SK-N-SH treated with all-trans-retinoic acid at 6 μM for 48 hours (cell line): ENCODE data around the gene ZNF354B.

Source experiments
- ATAC-seq: fragments of 200-7000 bp; cut with Tn5 transposase; 3 replicates; pipeline ENCODE4 v1.9.1; 2020; ENCODE audit warnings: mild to moderate bottlenecking, moderate library complexity
- ARNTL ChIP-seq: fragments of 450-650 bp; formaldehyde crosslinking; IDR thresholded peaks from 2 replicates; pipeline ENCODE4 v1.5.0; 2020; ENCODE audit warnings: low read depth, mild to moderate bottlenecking, moderate library complexity, borderline replicate concordance
- BACH2 ChIP-seq: fragments of 250-450 bp; sonication (Bioruptor Pico); IDR thresholded peaks from 2 replicates; pipeline ENCODE4 v1.9.0; 2021; ENCODE audit warnings: mild to moderate bottlenecking, borderline replicate concordance
- CREB5 ChIP-seq: fragments of 250-450 bp; sonication (Bioruptor Pico); IDR thresholded peaks from 2 replicates; pipeline ENCODE4 v1.5.1; 2020; ENCODE audit warnings: low read depth, mild to moderate bottlenecking, moderate library complexity
- CSDC2 ChIP-seq: fragments of 250-450 bp; sonication (Bioruptor Pico); IDR thresholded peaks from 2 replicates; pipeline ENCODE4 v1.5.0; 2020; ENCODE audit warnings: mild to moderate bottlenecking, moderate library complexity
- GLIS3 ChIP-seq: fragments of 250-450 bp; sonication (Bioruptor Pico); IDR thresholded peaks from 2 replicates; pipeline ENCODE4 v1.5.0; 2020; ENCODE audit warnings: mild to moderate bottlenecking, moderate library complexity
- OSR1 ChIP-seq: fragments of 250-450 bp; sonication (Bioruptor Pico); IDR thresholded peaks from 2 replicates; pipeline ENCODE4 v1.8.0; 2022; ENCODE audit warnings: moderate library complexity, mild to moderate bottlenecking, inconsistent platforms
- PPARA ChIP-seq: fragments of 250-450 bp; sonication (Bioruptor Pico); IDR thresholded peaks from 2 replicates; pipeline ENCODE4 v1.5.0; 2020; ENCODE audit warnings: mild to moderate bottlenecking, borderline replicate concordance
- RARB ChIP-seq: fragments of 250-450 bp; sonication (Bioruptor Pico); IDR thresholded peaks from 2 replicates; pipeline ENCODE4 v1.8.0; 2021; ENCODE audit warnings: mild to moderate bottlenecking, moderate library complexity
- SNAI2 ChIP-seq: fragments of 250-450 bp; sonication (Bioruptor Pico); IDR thresholded peaks from 2 replicates; pipeline ENCODE4 v1.5.0; 2020; ENCODE audit warnings: mild to moderate bottlenecking, moderate library complexity
- TCF4 ChIP-seq: fragments of 250-450 bp; sonication (Bioruptor Pico); IDR thresholded peaks from 2 replicates; pipeline ENCODE4 v1.8.0; 2021; ENCODE audit warnings: mild to moderate bottlenecking, moderate library complexity, borderline replicate concordance
- TOX ChIP-seq: fragments of 250-450 bp; sonication (Bioruptor Pico); IDR thresholded peaks from 2 replicates; pipeline ENCODE4 v1.8.0; 2021; ENCODE audit warnings: mild to moderate bottlenecking, moderate library complexity, borderline replicate concordance
- ZC3H10 ChIP-seq: fragments of 250-450 bp; sonication (Bioruptor Pico); IDR thresholded peaks from 2 replicates; pipeline ENCODE4 v1.5.1; 2021; ENCODE audit warnings: mild to moderate bottlenecking, moderate library complexity
- ZFP3 ChIP-seq: fragments of 250-450 bp; sonication (Bioruptor Pico); IDR thresholded peaks from 2 replicates; pipeline ENCODE4 v1.5.0; 2020; ENCODE audit warnings: mild to moderate bottlenecking, moderate library complexity
- ZFP30 ChIP-seq: fragments of 450-650 bp; formaldehyde crosslinking; IDR thresholded peaks from 2 replicates; pipeline ENCODE4 v1.5.0; 2022; ENCODE audit warnings: mild to moderate bottlenecking, moderate library complexity
- ZNF565 ChIP-seq: fragments of 450-650 bp; formaldehyde crosslinking; conservative IDR thresholded peaks from 2 replicates; pipeline ENCODE4 v1.5.0; 2020; ENCODE audit warnings: low read depth, mild to moderate bottlenecking, moderate library complexity
- ZNF70 ChIP-seq: fragments of 450-650 bp; formaldehyde crosslinking; IDR thresholded peaks from 2 replicates; pipeline ENCODE4 v1.5.0; 2020; ENCODE audit warnings: mild to moderate bottlenecking, moderate library complexity
- ZNF8 ChIP-seq: fragments of 450-650 bp; formaldehyde crosslinking; IDR thresholded peaks from 2 replicates; pipeline ENCODE4 v1.5.0; 2020; ENCODE audit warnings: mild to moderate bottlenecking, moderate library complexity
- TF ChIP-seq, protein P1 (sequence below): fragments of 250-450 bp; sonication (Bioruptor Pico); IDR thresholded peaks from 2 replicates; pipeline ENCODE4 v1.5.1; 2021; ENCODE audit warnings: mild to moderate bottlenecking, moderate library complexity
- TF ChIP-seq, protein P2 (sequence below): fragments of 250-450 bp; sonication (Bioruptor Pico); IDR thresholded peaks from 2 replicates; pipeline ENCODE4 v1.5.0; 2020; ENCODE audit warnings: mild to moderate bottlenecking, moderate library complexity
- TF ChIP-seq, protein P3 (sequence below): fragments of 250-450 bp; sonication (Bioruptor Pico); IDR thresholded peaks from 2 replicates; pipeline ENCODE4 v1.8.0; 2020; ENCODE audit warnings: mild to moderate bottlenecking, moderate library complexity, borderline replicate concordance

ZNF354B gene

DNA sequence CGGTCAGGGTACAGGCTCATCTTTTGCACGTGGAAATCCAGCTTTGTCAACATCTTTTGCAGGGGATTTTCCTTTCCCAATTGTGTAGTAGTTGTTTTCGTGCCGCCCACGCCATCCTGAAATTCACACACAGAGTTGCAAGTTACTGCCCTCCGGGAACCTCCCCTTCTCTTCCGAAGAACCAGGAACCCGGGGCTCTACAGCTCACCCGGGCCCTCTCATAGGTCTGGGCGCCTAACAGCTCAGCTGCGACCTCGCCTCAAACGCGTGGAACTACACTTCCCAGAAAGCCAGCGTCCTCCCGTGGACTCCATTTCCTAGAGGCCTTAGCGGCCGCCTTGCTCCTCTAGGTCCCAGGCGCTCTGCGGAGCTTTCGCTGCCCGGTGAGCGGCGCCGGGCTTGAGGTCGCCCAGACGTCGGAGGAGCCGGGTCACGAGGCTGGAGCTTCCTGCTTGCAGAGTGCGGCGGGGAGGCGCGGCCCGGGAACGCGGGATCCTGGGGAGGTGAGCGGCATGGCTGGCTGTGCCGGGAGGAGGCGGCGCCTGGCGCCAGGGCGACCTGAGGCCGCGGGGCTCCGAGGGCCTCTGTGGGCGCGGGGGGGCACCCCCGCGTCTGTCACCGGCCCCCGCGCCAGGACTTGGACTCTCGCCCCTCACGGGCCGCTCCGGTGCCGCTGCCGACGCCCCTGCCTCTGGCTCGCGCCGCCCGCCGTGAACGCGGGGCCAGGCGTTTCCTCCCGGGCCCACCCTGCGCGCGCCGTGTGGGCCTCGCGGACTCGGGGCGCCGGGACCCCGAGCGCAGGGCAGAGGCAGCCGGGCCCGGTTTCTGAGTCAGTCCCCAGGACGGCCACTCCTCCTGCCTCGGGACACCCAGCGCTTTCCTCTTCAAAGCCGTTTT is at the start of gene ZNF354B:
ZNF354B (plus strand) TSS at position 329 of the 897 bp plus-strand sequence. CDS start 1,095 bp downstream, outside the sequence.
- TF ChIP-seq ZNF8 (CRISPR knock-in tag) (no peak), TOX (CRISPR knock-in tag) (no peak), ZC3H10 (CRISPR knock-in tag) (no peak), OSR1 (CRISPR knock-in tag) (no peak), ZNF70 (CRISPR knock-in tag) (no peak), CSDC2 (CRISPR knock-in tag) (no peak), ZFP3 (CRISPR knock-in tag) (no peak)
- TF ChIP-seq, all 23 proteins: peak for 0
- ATAC-seq, result peak; percentile 99

DNA sequence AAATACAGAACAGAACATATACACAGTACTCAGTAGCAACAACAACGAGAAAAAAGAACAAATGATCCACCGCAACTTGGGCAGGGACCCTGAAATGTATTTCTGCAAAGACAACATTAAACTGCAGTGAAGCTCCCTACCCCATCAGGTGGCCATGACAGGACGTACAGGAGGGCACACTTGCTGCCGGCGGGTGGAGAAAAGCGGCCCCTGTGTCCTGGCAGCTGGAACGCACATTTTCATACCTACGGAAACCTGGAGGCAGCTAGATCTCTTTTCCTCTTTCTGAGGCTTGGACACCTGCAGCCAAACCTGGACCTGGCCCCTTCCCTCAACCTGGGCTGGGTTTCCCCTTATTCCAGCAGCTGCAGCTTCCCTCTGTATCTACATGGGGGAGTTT is 42.2 kb upstream of the ZNF354B start:
- no peak for ATAC-seq

DNA sequence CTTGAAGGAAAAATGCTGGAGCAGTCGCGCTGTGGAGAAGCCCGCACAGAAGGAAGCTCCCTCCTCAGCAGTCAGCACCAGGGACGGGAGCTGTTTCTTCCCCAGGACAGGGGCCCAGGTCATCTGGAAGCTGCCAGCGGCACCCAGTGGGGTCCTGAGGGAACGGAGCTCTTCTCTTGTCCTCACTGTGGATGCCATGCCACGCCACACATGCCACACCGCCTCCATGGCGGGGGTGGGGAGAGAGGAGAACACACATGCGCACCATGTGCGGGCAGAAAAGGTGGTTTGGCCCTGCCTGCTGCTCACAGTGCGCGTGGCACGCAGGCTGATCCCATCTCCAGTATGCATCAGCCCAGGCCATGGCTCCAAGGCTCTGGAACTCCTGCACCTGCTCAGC is 41.7 kb upstream of the ZNF354B start:
- ATAC-seq, result no peak
- TF ChIP-seq ZC3H10 (CRISPR knock-in tag) (no peak), TOX (CRISPR knock-in tag) (no peak), RARB (no peak), PPARA (CRISPR knock-in tag) (no peak), ZNF565 (no peak), ZFP3 (CRISPR knock-in tag) (no peak), CSDC2 (CRISPR knock-in tag) (no peak), ZNF70 (CRISPR knock-in tag) (no peak), BACH2 (no peak), ARNTL (CRISPR knock-in tag) (no peak), SNAI2 (no peak), CREB5 (CRISPR knock-in tag) (no peak)
- TF ChIP-seq, protein P1, sequence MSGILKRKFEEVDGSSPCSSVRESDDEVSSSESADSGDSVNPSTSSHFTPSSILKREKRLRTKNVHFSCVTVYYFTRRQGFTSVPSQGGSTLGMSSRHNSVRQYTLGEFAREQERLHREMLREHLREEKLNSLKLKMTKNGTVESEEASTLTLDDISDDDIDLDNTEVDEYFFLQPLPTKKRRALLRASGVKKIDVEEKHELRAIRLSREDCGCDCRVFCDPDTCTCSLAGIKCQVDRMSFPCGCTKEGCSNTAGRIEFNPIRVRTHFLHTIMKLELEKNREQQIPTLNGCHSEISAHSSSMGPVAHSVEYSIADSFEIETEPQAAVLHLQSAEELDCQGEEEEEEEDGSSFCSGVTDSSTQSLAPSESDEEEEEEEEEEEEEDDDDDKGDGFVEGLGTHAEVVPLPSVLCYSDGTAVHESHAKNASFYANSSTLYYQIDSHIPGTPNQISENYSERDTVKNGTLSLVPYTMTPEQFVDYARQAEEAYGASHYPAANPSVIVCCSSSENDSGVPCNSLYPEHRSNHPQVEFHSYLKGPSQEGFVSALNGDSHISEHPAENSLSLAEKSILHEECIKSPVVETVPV (CRISPR knock-in tag), result no peak

More for the DNA sequence above, 42.2 kb upstream of the ZNF354B start:
- no peak for TF ChIP-seq GLIS3 (CRISPR knock-in tag)
- no peak for TF ChIP-seq RARB
- TF ChIP-seq ZFP30 (CRISPR knock-in tag), result no peak
- TF ChIP-seq CSDC2 (CRISPR knock-in tag), result no peak
- TF ChIP-seq OSR1 (CRISPR knock-in tag), result no peak
- TF ChIP-seq, protein P2, sequence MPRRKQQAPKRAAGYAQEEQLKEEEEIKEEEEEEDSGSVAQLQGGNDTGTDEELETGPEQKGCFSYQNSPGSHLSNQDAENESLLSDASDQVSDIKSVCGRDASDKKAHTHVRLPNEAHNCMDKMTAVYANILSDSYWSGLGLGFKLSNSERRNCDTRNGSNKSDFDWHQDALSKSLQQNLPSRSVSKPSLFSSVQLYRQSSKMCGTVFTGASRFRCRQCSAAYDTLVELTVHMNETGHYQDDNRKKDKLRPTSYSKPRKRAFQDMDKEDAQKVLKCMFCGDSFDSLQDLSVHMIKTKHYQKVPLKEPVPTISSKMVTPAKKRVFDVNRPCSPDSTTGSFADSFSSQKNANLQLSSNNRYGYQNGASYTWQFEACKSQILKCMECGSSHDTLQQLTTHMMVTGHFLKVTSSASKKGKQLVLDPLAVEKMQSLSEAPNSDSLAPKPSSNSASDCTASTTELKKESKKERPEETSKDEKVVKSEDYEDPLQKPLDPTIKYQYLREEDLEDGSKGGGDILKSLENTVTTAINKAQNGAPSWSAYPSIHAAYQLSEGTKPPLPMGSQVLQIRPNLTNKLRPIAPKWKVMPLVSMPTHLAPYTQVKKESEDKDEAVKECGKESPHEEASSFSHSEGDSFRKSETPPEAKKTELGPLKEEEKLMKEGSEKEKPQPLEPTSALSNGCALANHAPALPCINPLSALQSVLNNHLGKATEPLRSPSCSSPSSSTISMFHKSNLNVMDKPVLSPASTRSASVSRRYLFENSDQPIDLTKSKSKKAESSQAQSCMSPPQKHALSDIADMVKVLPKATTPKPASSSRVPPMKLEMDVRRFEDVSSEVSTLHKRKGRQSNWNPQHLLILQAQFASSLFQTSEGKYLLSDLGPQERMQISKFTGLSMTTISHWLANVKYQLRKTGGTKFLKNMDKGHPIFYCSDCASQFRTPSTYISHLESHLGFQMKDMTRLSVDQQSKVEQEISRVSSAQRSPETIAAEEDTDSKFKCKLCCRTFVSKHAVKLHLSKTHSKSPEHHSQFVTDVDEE (CRISPR knock-in tag), result no peak
- no peak for TF ChIP-seq ZC3H10 (CRISPR knock-in tag)
- TF ChIP-seq, protein P3, sequence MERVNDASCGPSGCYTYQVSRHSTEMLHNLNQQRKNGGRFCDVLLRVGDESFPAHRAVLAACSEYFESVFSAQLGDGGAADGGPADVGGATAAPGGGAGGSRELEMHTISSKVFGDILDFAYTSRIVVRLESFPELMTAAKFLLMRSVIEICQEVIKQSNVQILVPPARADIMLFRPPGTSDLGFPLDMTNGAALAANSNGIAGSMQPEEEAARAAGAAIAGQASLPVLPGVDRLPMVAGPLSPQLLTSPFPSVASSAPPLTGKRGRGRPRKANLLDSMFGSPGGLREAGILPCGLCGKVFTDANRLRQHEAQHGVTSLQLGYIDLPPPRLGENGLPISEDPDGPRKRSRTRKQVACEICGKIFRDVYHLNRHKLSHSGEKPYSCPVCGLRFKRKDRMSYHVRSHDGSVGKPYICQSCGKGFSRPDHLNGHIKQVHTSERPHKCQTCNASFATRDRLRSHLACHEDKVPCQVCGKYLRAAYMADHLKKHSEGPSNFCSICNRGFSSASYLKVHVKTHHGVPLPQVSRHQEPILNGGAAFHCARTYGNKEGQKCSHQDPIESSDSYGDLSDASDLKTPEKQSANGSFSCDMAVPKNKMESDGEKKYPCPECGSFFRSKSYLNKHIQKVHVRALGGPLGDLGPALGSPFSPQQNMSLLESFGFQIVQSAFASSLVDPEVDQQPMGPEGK, result no peak
- no peak for TF ChIP-seq ARNTL (CRISPR knock-in tag)

- no peak for ATAC-seq
- TF ChIP-seq, protein P3, result no peak
- TF ChIP-seq OSR1 (CRISPR knock-in tag) (no peak), ZNF70 (CRISPR knock-in tag) (no peak), PPARA (CRISPR knock-in tag) (no peak), TCF4 (CRISPR knock-in tag) (no peak), GLIS3 (CRISPR knock-in tag) (no peak), ZFP3 (CRISPR knock-in tag) (no peak), SNAI2 (no peak), ZFP30 (CRISPR knock-in tag) (no peak)
- TF ChIP-seq, protein P2 (CRISPR knock-in tag), result no peak
Observed at GRCh38 chr5:178820001-178820400, 39.8 kb upstream of the ZNF354B start.
